Kasumi-1 (cell line): ENCODE data around the gene CPED1.
A peak's percentile ranks its signal among the peaks of the same experiment; 100 is the strongest.
"Not testable (repeated sequence)": the region's sequence is repeated elsewhere in the genome, so short reads cannot be mapped to it uniquely, and the experiment has no call there.

Experiments
- DNase-seq, 2 experiments: peaks; one replicate each; lab custom pipeline; 2025; lab: John Stamatoyannopoulos, UW

The CPED1 gene

GRCh38 chr7:121097577-121097976, 109.1 kb downstream of the CPED1 start:
- no peak for DNase-seq

GRCh38 chr7:121099572-121099971, 111.1 kb downstream of the CPED1 start:
- DNase-seq, result no peak

- DNase-seq, result no peak
Observed at GRCh38 chr7:121101083-121101482, 112.6 kb downstream of the CPED1 start.

GRCh38 chr7:121101621-121102020, 113.1 kb downstream of the CPED1 start:
- DNase-seq, result no peak

GRCh38 chr7:121102619-121103018, 114.1 kb downstream of the CPED1 start:
- no peak for DNase-seq

GRCh38 chr7:121103086-121103485, 114.6 kb downstream of the CPED1 start:
- DNase-seq, result no peak

GRCh38 chr7:121103579-121103978, 115.1 kb downstream of the CPED1 start:
- DNase-seq, result no peak

- no peak for DNase-seq
Observed at GRCh38 chr7:121105262-121105661, 116.8 kb downstream of the CPED1 start.

GRCh38 chr7:121107923-121108498, 119.5 kb downstream of the CPED1 start:
- DNase-seq, result peak; percentile 70 to 76

GRCh38 chr7:121109145-121109544, 120.6 kb downstream of the CPED1 start:
- DNase-seq, result no peak

GRCh38 chr7:121113288-121113687, 124.8 kb downstream of the CPED1 start:
- DNase-seq, result no peak

- DNase-seq, result no peak
Observed at GRCh38 chr7:121116396-121116795, 127.9 kb downstream of the CPED1 start.

GRCh38 chr7:121119047-121119446, 130.5 kb downstream of the CPED1 start:
- no peak for DNase-seq

GRCh38 chr7:121123032-121123431, 134.5 kb downstream of the CPED1 start:
- no peak for DNase-seq

- DNase-seq, result not testable (repeated sequence)
Observed at GRCh38 chr7:121125454-121125853, 136.9 kb downstream of the CPED1 start.

GRCh38 chr7:121126201-121126600, 137.7 kb downstream of the CPED1 start:
- DNase-seq, result no peak

- peak; percentile 34 to 36 for DNase-seq
Observed at GRCh38 chr7:121126801-121127534, 138.5 kb downstream of the CPED1 start.

- DNase-seq, result no peak
Observed at GRCh38 chr7:121132940-121133339, 144.4 kb downstream of the CPED1 start.

- no peak for DNase-seq
Observed at GRCh38 chr7:121133444-121133843, 144.9 kb downstream of the CPED1 start.

GRCh38 chr7:121137580-121137979, 149.1 kb downstream of the CPED1 start:
- no peak for DNase-seq

GRCh38 chr7:121138262-121138933, 149.9 kb downstream of the CPED1 start:
- DNase-seq, result no peak

GRCh38 chr7:121139427-121139826, 150.9 kb downstream of the CPED1 start:
- DNase-seq, result no peak

- DNase-seq, result no peak
Observed at GRCh38 chr7:121140790-121141189, 152.3 kb downstream of the CPED1 start.
